Ascending aorta (tissue), 2 donors: Measurements from ENCODE around the gene TLR3. TPM values are rescaled to one million over a fixed set of nuclear protein-coding genes. Genes with fewer than 3 reads are reported as not detected.

Experiments used
- DNase-seq, 2 donors: peaks; one replicate each; pipeline ENCODE4 v3.0.0-alpha.2; 2019; ENCODE audit warnings: low spot score in 2 of 2
- H3K27ac ChIP-seq, 2 donors: fragments of 200-600 bp; sonication (generic); one replicate each; pipeline ENCODE4 v1.5.1; 2016 to 2017; ENCODE audit warnings: mild to moderate bottlenecking in 1 of 2
- H3K27me3 ChIP-seq: fragments of 200-600 bp; sonication (generic); one replicate; pipeline ENCODE4 v1.5.1; 2017
- H3K36me3 ChIP-seq, 2 donors: fragments of 200-600 bp; sonication (generic); one replicate each; pipeline ENCODE4 v1.5.1; 2016
- H3K4me1 ChIP-seq, 2 donors: fragments of 200-600 bp; sonication (generic); one replicate each; pipeline ENCODE4 v1.5.1; 2016 to 2017; ENCODE audit warnings: mild to moderate bottlenecking in 1 of 2
- H3K4me3 ChIP-seq, 2 donors: fragments of 200-600 bp; sonication (generic); one replicate each; pipeline ENCODE4 v1.5.1; 2016 to 2017; ENCODE audit warnings: mild to moderate bottlenecking in 1 of 2
- H3K9me3 ChIP-seq, 2 donors: fragments of 200-600 bp; sonication (generic); one replicate each; pipeline ENCODE4 v1.5.1; 2016
- intact Hi-C: fragments of 100-400 bp; cut with DNase I; formaldehyde crosslinking; loops from one replicate; pipeline ENCODE4 v1.15.1; 2023
- total RNA-seq: library from RNA; depleted of rRNA; stranded (reverse); fragments of >200 nt; gene quantifications from one replicate; pipeline ENCODE4 v1.1.0, GENCODE V29; 2016
- TF ChIP-seq, protein P1 (sequence below), 3 experiments: fragments of 200-600 bp in 2 of 3; fragments of 450-650 bp in 1 of 3; sonication (generic) in 2 of 3; IDR thresholded peaks; one replicate each; pipeline ENCODE4 v1.5.1; 2016 to 2019; ENCODE audit warnings: antibody characterized with exemption in 3 of 3, mild to moderate bottlenecking in 1 of 3, moderate library complexity in 1 of 3

TLR3 gene
- total RNA-seq, 1 donor from 2014 or later, result 19.9 TPM

GRCh38 chr4:186102931-186103330 lies 34.0 kb downstream of the TLR3 start:
- no peaks in the 10 kb centered on the region for H3K36me3 ChIP-seq
- H3K4me1 ChIP-seq, result peaks cover 3 to 6% of the 10 kb centered on the region in 2 donors
- H3K27me3 ChIP-seq, result no peaks in the 10 kb centered on the region
- intact Hi-C loops, result no loop called here
- no peak for DNase-seq
- H3K4me3 ChIP-seq, result no peak overlapping the region
- H3K9me3 ChIP-seq, result no peaks in the 10 kb centered on the region
- H3K27ac ChIP-seq, result no peak overlapping the region
- TF ChIP-seq, protein P1, sequence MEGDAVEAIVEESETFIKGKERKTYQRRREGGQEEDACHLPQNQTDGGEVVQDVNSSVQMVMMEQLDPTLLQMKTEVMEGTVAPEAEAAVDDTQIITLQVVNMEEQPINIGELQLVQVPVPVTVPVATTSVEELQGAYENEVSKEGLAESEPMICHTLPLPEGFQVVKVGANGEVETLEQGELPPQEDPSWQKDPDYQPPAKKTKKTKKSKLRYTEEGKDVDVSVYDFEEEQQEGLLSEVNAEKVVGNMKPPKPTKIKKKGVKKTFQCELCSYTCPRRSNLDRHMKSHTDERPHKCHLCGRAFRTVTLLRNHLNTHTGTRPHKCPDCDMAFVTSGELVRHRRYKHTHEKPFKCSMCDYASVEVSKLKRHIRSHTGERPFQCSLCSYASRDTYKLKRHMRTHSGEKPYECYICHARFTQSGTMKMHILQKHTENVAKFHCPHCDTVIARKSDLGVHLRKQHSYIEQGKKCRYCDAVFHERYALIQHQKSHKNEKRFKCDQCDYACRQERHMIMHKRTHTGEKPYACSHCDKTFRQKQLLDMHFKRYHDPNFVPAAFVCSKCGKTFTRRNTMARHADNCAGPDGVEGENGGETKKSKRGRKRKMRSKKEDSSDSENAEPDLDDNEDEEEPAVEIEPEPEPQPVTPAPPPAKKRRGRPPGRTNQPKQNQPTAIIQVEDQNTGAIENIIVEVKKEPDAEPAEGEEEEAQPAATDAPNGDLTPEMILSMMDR (IDR thresholded peaks at IDR 0.05), result no peak

DNA sequence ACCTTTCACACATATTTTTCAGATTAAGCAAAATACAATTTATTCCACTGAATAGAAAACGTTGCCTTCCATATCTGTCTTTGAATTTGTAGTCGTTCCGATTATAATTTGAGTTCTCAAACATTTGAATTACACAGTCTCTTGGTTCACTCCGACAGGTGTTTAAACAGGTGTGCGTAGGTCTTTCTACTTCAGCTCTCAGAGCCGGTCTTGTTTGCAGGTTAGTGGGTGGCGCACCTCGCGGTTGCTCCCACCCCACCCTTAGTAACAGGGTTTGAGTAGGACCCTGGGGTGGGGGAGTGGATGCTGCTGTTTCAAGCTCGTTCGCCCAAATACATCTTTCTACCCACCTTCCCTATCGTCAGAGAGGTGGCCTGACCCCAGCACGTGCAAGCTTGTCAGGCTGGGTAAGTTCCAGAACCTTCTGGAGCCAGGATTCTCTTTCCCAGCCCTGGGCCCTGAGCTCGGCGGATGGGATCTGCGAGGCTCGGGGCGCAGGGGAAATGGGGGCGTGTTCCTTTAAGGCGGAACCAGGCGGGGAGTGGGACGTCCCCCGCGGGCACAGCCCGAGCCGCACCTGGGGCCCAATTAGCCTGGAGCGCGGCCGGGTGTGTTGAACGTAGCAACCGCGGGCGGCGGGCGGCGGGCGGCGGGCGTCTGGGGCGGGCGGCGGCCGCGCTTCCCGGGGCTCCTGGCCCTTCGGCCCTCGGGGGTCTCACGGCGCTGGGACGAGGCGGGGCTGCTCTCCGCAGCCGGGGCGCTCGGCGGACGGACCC lies 35.3 kb downstream of the TLR3 start, which contains the start of gene FAM149A:
Gene FAM149A (plus strand): TSS at position 591 of the 776 bp plus-strand sequence.
- intact Hi-C loops, result no loop called here
- Histone ChIP-seq H3K4me3 (peak within 1 kb of the TSS; percentile 66 to 76), H3K36me3 (no peaks in the 10 kb centered on the region), H3K4me1 (peaks cover 3 to 6% of the 10 kb centered on the region in 2 donors), H3K9me3 (no peaks in the 10 kb centered on the region), H3K27me3 (no peaks in the 10 kb centered on the region), H3K27ac (no peak within 1 kb of the TSS)
- TF ChIP-seq, protein P1 (IDR thresholded peaks at IDR 0.05), result no peak
- DNase-seq, result no peak

DNA sequence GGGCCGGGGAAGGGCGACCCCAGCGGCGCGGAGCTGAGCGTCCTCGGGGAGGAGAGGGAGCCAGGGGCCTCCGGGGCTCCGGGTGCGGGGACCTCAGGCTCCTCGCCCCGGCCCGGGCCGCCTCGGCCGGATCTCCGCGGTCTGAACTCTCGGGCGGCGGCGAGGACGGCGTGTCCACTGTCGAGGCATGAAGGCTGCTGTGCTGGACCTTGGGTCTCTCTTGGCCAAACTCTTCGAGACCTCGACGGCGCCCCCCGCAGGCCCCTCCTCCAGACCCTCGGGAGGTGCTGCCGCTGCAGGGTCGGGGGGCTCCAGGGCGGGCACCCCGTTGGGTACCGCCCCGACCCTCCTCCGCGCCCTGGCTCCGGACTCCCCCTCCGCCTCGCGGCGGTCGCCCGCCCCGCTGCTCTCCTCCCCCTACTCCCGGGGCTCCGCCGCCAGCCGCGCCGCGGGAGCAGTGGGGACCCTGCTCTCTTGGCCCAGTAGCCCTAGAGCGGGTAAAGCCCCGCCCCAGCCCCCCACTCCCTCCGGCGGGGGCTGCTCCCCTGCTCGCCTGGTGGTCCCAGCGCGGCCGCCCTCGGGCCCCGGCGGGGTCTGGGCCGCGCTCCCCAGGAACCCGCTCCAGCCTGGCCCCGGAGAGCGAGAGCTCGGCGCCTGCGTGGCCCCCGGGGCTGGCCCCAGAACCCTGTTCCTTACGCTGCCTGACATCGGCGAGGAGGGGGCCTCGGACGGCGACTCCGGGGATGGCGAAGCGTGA lies 36.1 kb downstream of the TLR3 start:
- Histone ChIP-seq H3K4me1 (peaks cover 3 to 6% of the 10 kb centered on the region in 2 donors), H3K27me3 (no peaks in the 10 kb centered on the region), H3K4me3 (peak overlapping the region; percentile 66 to 76), H3K9me3 (no peaks in the 10 kb centered on the region), H3K36me3 (no peaks in the 10 kb centered on the region), H3K27ac (no peak overlapping the region)
- intact Hi-C loops, result no loop called here
- TF ChIP-seq, protein P1 (IDR thresholded peaks at IDR 0.05), result no peak
- no peak for DNase-seq

- Histone ChIP-seq H3K27me3 (no peaks in the 10 kb centered on the region), H3K9me3 (no peaks in the 10 kb centered on the region), H3K4me3 (peak overlapping the region; percentile 66 to 76), H3K4me1 (peaks cover 3 to 6% of the 10 kb centered on the region in 2 donors), H3K36me3 (no peaks in the 10 kb centered on the region), H3K27ac (no peak overlapping the region)
- intact Hi-C loops, result no loop called here
- TF ChIP-seq, protein P1 (IDR thresholded peaks at IDR 0.05), result no peak
- no peak for DNase-seq
These were observed 36.8 kb downstream of the TLR3 start for GRCh38 chr4:186105647-186106321.

GRCh38 chr4:186107947-186108346 lies 39.0 kb downstream of the TLR3 start:
- intact Hi-C loops, result no loop called here
- TF ChIP-seq, protein P1 (IDR thresholded peaks at IDR 0.05), result no peak

More at GRCh38 chr4:186107947-186108346, 39.0 kb downstream of the TLR3 start:
- no peaks in the 10 kb centered on the region for H3K9me3 ChIP-seq
- DNase-seq, result no peak
- no peaks in the 10 kb centered on the region for H3K27me3 ChIP-seq
- no peak overlapping the region for H3K4me3 ChIP-seq
- peaks cover 3 to 6% of the 10 kb centered on the region in 2 donors for H3K4me1 ChIP-seq
- no peaks in the 10 kb centered on the region for H3K36me3 ChIP-seq
- H3K27ac ChIP-seq, result no peak overlapping the region
